ENCODE measurements around the gene HBP1.
"Not testable (repeated sequence)": the region's sequence is repeated elsewhere in the genome, so short reads cannot be mapped to it uniquely, and the experiment has no call there.

The HBP1 gene

DNA sequence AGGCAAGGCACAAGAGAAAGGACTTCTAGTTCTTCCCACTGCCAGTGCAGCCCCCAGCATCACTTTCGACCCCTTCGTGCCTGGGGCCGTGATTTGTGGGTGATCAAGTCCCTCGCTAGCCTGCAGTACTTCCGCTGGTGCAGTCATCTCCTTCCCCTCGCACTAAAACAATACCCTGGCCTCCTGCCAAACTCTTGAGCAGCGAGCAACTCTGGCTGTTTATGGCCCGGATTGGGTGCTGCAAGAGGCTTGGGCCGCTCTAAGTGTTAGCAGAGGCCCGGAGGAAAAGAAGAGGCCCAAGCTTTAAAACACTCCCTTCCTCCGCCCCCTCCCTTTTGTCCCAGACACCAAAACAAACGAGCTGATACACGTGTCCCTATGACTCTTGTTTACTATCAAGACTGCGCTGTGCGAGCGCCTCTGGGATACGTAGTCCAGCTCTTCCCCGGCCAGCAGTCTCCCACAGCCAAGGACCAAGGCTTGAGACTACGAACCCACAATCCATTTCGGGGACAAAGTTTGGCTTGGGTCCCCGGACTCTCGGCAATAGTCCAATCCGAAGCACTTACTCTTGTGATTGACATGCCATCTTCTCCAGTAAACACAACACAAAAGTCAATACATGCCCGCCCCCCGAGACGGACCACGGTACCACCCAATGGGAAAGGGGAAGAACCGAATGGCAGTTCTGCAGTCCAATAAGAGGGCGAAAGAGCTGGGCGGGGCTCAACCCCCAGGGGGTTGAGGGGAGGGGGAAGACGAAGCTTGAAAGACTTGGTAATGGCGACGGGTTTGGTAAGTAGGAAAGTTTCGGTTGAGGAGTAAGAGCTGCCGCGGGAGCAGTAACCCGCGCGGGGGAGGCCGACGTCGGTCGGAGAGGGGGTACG lies at the start of gene HBP1:
HBP1 (plus strand) TSS at position 771 of the 887 bp plus-strand sequence. CDS start 10,891 bp downstream, outside the sequence.
- FAIRE-seq (peak; percentile 88), DNase-seq (ENCODE audit: low spot score) (peak; percentile 98)

DNA sequence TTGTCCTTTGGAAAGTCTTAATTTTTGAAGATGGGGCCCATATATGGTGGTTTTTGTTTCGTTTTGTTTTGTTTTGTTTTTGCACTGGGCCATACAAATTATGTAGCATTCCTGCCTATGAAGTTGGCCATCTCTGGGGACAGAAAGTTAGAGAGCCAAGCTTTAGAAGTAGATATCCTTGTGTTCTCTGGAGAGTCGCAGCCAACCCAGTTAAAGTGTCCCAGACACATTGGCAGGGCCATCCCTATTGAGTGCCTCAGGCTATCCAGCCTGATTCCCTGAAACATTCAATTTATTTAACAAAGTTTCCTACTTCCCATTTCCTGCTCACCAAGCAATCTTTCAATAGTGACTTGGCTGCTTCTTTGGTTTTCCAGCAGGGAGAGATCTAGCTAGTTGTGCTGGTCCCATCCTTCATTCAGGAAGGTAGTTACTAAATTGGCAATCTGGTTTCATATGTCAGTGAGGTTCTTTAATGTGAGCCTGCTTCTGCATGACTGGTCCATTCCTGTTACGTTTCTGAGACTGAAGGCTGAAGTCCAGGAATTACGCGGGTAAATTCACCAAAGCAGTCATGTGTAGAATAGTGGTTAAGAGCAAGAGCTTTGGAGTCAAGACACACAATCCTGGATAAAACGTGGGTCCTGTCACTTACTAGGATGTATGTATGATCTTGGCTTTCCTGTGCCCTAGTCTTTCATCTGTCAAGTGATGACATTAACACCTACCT lies 49.3 kb upstream of the HBP1 start:
- DNase-seq (ENCODE audit: low spot score), result no peak
- FAIRE-seq, result no peak

GRCh38 chr7:107122486-107122911 lies 46.3 kb upstream of the HBP1 start:
- FAIRE-seq (no peak), DNase-seq (ENCODE audit: low spot score) (no peak)

GRCh38 chr7:107123392-107123791 lies 45.4 kb upstream of the HBP1 start:
- DNase-seq (ENCODE audit: low spot score) (no peak), FAIRE-seq (no peak)

GRCh38 chr7:107125475-107125874 lies 43.3 kb upstream of the HBP1 start:
- DNase-seq (ENCODE audit: low spot score) (no peak), FAIRE-seq (no peak)

DNA sequence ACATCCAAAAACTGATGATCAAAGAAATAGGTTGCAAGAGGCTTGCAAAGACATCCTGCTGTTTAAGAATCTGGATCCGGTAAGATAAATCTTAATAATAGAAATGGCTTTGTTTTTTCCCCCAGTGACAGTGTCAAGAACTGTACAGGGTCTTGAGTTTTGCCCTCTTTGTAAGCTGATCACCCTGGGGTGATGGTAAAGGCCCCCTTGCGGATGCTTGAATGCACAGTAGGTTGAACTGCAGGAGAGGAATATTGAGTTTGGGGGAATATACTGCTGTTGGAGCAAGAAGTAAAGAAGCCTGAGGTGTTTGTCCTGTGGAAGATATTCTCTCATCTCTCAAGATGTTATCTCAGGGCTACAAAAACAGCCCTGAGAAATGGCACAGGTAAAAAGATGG lies 40.6 kb upstream of the HBP1 start:
- FAIRE-seq, result no peak
- no peak for DNase-seq (ENCODE audit: low spot score)

DNA sequence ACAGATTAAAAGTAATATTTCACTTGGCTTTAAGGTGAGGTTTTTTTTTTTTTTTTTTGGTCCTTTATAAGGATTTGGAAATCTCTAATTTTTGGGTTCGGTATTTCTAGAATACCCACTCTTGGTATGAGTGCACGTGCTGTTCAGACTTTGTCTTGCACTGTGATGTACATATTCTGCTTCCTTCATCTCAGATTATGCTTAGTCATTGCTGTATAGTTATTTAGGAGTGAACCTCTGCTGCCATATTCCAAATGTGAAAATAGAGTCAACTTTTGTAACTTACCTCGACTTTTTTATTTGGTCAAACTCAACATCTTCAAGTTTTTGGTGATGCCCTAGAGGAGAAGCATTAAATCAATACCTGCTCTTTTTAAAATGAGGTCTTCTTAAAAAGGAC lies 40.1 kb upstream of the HBP1 start:
- FAIRE-seq, result no peak
- DNase-seq (ENCODE audit: low spot score), result no peak

- FAIRE-seq, result no peak
- no peak for DNase-seq (ENCODE audit: low spot score)
These were observed 38.1 kb upstream of the HBP1 start for GRCh38 chr7:107130487-107131220.

DNA sequence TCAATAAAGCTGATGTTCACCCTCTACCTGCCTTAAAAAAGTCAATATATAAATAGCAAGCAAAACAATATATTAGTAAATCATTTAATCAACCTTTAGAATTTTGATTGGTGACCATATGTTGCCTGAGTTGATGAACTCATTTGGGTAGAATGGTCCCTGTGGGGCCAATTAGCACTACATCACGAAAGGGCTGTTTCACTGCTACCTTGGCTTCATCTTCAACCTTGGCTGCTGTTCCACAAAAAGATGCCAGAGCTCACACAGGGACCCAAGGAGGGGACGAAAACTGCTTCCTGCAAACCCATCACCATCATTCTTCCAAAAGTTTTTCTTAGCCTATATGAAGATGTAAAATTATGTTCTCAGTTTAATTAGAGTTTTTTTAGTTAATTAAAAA lies 35.4 kb upstream of the HBP1 start:
- no peak for FAIRE-seq
- no peak for DNase-seq (ENCODE audit: low spot score)

GRCh38 chr7:107138696-107139420 lies 29.9 kb upstream of the HBP1 start:
- DNase-seq (ENCODE audit: low spot score) (no peak), FAIRE-seq (no peak)

GRCh38 chr7:107143875-107144274 lies 24.9 kb upstream of the HBP1 start:
- DNase-seq (ENCODE audit: low spot score); FAIRE-seq: not testable (repeated sequence)

- DNase-seq (ENCODE audit: low spot score) (no peak), FAIRE-seq (no peak)
These were observed 23.6 kb upstream of the HBP1 start for GRCh38 chr7:107145067-107145838.

GRCh38 chr7:107147464-107148393 lies 21.1 kb upstream of the HBP1 start:
- FAIRE-seq (no peak), DNase-seq (ENCODE audit: low spot score) (peak; percentile 56)

DNA sequence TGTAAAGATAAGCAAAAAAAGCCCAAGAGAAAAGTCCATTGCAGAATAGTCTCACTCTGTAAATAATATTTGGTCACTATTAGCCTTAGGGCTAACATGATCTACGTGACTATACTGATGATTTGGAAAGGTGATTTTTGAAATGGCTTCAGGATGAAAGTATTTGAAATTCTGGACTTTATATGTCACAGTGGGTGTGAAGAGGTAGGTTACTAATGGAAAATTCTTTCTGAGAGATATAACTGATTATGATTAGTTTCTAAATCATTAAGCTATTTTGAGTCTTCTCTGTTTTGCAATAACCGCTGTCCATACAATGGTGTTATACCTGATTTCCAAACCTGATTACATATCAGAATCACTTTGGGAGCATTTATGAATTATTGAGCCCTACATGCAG lies 20.1 kb upstream of the HBP1 start:
- FAIRE-seq (no peak), DNase-seq (ENCODE audit: low spot score) (no peak)

- no peak for DNase-seq (ENCODE audit: low spot score)
- FAIRE-seq, result no peak
These were observed 18.9 kb upstream of the HBP1 start for GRCh38 chr7:107149863-107150262.

DNA sequence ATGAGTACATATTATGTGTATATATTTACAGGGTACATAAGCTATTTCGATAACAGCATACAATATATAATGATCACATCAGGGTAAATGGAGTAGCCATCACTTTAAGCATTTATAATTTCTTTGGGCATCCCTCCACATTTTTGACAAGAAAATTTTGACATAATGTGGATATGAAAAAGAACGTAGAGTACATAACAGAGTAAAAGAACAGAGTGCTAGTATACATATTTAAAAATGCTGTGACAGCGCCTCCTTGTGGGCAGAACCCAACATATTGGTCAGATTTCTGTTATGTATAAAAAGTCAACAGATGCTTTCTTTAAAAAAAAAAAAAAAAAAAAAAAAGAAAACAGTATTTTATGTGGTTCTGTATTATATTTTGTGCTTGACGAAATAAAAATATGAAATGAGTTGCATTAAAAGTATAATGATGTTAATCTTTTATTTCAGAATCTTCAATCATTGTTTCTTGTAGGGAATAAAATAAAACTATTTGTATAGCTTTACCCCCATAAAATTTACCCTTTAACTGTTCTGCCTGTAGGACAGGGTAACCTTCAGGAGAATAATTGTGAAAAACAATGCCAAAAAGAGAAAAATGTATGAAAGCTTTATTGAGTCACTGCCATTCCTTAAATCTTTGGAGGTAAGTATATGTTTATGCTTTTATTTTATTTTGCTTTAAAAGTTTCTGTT lies 18.3 kb upstream of the HBP1 start:
- FAIRE-seq (no peak), DNase-seq (ENCODE audit: low spot score) (peak; percentile 33)

GRCh38 chr7:107151538-107151937 lies 17.3 kb upstream of the HBP1 start:
- no peak for DNase-seq (ENCODE audit: low spot score)
- no peak for FAIRE-seq

DNA sequence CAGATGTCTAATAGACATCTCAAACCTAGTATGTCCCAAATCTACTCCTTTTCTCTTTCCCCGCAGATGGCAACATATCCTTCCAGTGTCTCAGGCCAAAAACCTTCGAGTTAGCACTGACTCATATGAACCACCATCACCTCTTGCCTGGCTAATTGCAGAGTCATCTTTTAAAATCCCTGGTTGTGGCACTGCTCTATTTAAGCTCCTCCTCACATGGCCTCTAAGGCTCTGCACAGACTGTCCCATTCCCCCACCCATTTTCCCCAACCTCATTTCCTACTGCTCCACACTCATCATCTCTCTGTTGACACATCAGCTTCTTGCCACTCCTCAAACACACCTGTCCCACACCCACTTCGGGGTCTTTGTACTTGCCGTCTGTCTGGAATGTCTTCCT lies 16.8 kb upstream of the HBP1 start:
- FAIRE-seq (no peak), DNase-seq (ENCODE audit: low spot score) (no peak)

DNA sequence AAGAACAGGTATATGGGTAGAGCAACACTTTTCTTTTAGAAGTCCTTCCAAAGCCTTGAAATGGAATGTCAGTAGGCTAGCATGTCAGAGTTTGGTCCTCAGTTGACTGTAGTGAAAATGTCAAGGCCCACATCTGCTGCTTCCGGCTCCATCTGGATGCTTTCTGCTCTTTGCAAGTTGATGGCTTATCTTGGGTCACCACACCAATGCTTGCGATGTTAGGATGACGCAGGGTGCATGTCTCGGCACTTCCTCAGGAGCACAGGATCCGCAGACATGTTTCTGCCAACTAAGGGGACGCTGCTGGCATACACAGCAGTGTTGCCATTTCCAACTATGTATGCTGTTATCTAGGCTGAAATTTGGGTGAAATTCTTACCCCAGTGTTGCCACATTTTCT lies 14.0 kb upstream of the HBP1 start:
- no peak for DNase-seq (ENCODE audit: low spot score)
- no peak for FAIRE-seq
